ENCODE measurements around the gene KIAA0753. TPM values are rescaled to one million over a fixed set of nuclear protein-coding genes. Genes with fewer than 3 reads are reported as not detected.

KIAA0753 gene
- total and polyA plus RNA-seq, 2 of the 8 experiments (the other 6 are each of a cell fraction or from before 2014, with no cell fraction given): 5.0 to 27.1 TPM

DNA sequence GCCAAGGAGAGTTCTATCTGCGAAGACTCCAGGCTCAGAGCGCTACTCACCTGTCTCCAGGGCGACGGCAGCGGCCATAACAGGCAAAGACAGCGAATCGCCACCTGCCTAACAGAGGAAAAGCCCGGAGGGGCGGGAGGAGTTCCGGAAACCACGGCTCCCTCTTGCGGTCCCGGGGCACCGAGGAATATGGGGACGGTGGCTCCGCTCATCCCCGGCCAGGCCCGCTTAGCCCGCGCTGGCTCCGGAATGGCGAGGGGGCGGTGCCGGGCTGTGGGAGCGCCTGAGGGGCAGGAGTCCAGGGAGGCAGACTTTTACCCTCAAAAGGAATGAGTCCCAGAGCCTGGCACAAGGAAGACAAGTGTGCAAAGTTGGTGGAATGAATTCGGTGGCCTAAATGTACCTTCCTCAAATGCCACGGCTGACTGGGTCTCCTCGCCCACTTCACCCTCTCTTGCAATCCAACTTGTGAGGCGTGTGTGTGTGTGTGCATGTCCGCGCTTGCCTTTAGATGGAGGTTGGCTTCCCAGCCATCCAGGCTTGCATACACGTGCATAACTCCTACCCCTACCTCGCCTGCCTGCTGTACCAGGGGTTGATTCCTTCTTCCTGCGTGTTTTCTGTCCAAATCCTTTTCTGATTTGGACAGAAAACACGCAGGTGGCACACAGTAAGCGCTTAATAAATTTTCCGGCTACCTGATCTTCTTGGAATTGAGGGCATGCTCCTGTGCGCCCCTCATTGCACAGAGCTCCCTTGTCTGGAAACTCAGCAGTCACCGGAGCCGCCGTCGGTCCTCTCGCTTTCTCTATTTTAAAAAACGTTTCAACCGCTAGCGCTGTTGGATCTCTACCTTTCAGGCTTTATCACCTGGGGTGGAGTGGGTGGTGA lies 14.6 kb upstream of the KIAA0753 start (continued):
- TF ChIP-seq CHD7 (IDR thresholded peaks at IDR 0.05; ENCODE audit: insufficient replicate concordance, low read length): no peak
- no peak for TF ChIP-seq SAP30 (IDR thresholded peaks at IDR 0.05; ENCODE audit: insufficient read depth, insufficient replicate concordance, low read length)
- TF ChIP-seq EGR1 (IDR thresholded peaks at IDR 0.05; ENCODE audit: borderline replicate concordance, low read depth, low read length): no peak
- TF ChIP-seq E2F6 (IDR thresholded peaks at IDR 0.05): peak; percentile 55; the same call in 1 of the 2 replicates
- no peak for TF ChIP-seq PHF8 (conservative IDR thresholded peaks at IDR 0.05; ENCODE audit: low read depth, low read length)
